HG02678 (cell line): ENCODE results near the gene INHBB.
A peak's percentile ranks its signal among the peaks of the same experiment; 100 is the strongest.

Experiments used
- ATAC-seq: cut with Tn5 transposase; IDR thresholded peaks from one replicate; pipeline ENCODE4 v1.9.1; 2021; ENCODE audit warnings: mild to moderate bottlenecking, moderate library complexity; ENCODE audit not compliant: unreplicated experiment

Gene INHBB

DNA sequence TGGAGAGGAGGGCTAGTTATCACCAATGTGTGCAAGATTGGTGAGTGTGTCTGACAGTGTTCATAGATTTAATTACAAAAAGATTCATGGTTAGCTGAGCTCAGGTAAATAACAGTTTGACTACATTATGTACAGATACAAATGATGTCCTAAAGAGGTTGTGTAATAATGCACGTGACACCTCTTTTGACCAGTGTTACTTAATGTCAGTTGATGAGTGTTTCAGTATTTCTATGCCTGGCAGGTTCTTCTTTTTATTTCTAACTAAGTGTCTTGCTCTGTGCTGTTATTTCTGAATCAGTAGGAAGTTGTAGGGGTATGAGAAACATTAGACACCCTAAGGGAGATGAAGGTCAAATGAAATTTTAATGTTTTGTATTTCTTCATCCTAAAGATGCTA, 7.9 kb upstream of the INHBB start:
- ATAC-seq: no peak

DNA sequence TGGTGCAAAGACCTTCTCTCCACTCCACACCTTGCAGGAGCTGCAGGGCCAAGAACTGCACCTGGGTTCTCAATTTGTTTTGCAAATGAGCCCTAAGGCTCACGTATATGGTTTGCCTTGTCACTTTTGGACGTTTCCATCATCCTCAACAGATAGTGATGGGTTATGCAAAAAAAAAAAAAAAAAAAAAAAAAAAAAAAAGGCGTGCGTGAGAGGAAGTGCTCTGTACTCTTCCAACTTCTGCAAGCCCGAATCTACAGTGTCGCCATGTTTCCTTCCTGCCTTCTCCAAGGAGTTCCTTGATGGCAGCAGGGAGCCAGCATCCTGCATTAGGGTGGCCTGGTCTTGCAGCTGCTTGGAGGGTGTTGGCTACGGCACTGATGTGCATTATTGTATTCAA, 4.0 kb upstream of the INHBB start:
- no peak for ATAC-seq

DNA sequence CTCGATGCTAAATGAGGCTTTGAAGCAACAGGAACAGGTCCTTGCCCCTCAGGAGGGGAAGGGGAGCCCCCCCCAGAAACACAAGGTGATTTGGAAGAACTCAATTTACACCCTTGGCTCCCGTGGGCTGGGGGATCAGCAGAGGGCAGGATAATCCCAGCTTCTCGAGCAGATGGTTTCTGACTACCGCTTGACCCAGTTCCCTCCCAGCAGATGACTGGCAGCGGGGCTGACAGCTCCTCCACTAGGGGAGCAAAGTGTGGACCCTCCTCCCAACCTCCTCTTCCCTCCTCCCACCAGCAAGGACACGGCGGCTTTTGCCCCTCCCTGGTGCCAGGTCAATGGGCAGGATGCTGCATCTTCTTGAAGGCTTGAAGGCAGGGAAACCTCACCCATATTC, 3.5 kb upstream of the INHBB start:
- no peak for ATAC-seq

DNA sequence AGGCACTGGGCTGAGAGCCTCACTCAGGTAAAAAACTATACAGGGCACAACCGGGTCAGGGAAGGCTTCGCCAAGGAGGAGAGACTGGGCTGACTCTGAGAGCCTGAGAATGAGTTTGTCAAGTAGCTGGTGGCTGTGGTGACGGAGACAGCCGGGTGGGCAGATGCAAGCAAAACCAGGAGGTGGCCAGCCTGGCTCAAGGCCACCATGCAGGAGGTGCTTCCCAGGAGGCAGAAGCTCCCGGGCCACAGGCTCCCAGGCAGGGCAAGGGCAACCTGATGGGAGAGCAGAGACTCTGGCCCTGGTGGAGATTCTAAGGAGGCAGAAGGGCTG, 2.9 kb upstream of the INHBB start:
- ATAC-seq: peak; percentile 4

DNA sequence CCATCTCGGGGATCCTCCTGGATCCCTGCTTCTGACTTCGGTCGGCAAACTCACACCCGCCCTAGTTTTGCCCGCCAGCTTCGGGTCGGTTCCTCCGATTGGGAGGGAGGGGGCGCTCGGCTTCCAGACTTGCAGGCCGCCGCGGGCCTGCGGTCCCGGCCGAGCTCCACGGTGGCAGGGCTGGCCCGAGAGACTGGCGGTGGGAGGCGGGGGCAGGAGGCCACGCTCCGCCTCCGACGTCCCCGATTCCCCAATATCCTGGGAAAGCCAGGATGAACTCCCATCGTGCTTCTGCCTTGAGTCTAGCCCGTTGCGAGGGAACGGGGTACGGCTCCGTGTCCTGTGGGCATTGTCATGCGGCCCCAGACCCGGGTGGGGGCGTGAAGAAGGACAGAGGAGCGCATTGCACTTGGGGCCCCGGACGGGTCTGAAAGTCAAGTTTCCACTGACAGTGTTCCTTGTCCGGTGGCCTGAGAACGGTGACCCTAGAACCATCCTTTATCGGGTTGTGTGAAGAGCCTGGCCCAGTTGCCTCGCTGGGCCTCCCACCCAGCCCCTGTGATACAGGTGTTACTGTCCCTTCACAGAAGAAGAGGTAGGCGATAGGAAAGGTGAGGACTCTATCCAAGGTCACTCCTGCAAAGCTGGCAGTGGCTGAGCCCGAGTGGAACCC, 2.4 kb upstream of the INHBB start:
- ATAC-seq: peak; percentile 53

DNA sequence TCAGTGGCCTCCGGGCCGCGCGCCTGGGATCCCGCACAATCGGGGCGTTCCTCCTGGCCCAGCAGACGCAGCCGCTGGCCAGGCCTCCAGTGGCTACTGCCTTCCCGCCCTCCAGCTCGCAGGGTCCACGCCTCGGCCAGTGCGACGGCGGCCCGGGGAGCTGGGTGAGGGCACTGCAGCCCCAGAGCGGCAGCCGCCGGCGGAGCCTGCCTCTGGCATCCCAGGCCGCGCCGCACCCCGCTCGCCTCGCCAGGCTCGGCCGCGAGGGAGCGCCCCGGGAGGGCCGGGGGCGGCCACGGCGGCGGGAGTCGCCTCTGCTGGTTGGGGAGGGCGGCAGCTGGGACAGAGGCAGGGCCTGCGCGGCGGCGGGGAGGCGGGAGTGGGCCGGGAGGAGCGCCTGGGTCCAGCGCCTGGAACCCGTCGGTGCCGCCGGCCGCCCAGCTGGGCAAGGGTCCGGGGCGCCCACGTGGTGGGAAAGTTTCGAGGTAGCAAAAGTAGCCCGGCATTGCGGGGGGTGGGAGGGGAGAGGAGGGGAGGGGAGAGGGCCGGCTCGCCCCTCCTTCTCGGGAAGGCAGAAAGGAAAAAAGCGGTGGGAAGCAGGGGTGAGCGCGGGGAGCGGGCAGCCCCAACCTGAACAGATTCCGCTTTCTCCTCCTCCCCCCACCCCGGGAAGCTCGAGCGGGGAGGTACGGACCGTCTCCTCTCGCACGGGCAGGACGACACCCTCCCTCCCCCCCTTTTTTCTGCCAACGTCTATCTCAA, 1.5 kb upstream of the INHBB start:
- no peak for ATAC-seq

DNA sequence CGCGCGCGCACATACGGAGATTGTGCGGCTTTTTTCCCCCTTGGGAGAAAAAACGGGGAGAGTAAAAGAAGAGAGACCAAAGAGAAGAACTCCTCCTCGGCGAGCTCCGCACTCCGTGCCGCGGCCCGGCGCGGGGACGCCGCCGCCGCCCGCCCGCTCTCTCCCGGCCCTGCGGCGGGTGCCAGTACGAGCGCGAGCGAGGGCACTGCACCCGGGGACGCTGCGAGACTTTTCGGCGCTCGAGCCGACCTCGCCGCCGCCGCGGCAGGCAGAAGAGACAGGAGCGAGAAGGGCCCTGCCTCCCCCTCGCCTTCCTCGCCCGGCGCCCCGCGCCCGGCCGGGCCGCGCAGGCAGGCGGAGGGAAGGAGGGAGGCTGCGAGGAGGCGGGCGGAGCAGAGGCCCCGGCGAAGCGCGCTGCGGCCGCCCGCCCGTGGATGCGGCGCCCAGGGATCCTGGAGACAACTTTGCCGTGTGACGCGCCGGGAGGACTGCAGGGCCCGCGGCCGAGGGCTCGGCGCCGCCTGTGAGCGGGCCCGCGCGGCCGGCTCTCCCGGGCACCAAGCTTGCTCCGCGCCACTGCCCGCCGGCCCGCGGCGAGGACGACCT, 857 bp upstream of the INHBB start:
- ATAC-seq: peak; percentile 36

DNA sequence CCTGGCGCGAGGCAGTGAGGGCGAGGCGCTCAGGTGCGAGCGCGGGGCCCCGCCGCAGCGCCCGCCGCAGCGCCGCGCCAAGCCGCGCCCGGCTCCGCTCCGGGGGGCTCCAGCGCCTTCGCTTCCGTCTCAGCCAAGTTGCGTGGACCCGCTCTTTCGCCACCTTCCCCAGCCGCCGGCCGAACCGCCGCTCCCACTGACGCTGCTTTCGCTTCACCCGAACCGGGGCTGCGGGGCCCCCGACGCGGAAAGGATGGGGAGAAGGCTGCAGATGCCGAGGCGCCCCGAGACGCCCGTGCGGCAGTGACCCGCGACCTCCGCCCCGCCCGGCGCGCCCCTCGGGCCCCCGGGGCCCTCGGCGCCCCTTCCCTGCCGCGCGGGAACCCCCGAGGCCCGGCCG, 328 bp upstream of the INHBB start:
- ATAC-seq: no peak

DNA sequence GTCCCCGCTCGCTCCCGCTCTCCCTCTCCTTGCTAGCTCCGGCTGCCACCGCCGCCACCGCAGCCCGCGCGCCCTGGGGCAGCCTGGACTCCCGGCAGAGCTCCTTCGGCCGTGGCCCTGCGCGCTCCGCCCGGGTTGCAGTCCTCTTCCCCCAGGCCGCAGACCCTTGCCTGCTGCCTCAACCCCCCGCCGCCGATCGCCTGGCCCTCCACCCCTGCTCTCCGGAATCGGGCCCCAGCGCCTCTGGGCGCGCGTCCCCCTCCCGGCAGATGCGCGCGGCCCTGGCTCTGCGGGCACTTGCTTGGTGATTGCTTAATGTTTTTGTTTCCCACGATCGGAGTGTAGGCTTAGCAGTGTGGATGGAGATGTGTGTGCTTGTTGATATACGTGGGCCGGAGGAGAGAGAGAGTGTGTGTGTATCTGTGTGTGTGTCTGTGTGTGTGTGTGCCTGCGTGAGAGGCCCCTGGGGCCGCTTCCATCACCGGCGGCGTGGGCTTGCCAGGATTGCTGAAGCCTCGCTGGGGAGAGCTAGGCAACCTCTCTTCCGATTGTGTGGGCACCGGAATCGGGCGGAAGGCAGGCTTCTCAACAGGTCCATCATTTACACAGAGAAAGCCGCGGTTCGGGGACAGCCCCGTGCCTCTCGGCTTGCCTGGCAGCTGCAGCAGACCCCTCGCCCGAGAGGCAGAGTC, 877 bp downstream of the INHBB start:
- ATAC-seq: no peak

DNA sequence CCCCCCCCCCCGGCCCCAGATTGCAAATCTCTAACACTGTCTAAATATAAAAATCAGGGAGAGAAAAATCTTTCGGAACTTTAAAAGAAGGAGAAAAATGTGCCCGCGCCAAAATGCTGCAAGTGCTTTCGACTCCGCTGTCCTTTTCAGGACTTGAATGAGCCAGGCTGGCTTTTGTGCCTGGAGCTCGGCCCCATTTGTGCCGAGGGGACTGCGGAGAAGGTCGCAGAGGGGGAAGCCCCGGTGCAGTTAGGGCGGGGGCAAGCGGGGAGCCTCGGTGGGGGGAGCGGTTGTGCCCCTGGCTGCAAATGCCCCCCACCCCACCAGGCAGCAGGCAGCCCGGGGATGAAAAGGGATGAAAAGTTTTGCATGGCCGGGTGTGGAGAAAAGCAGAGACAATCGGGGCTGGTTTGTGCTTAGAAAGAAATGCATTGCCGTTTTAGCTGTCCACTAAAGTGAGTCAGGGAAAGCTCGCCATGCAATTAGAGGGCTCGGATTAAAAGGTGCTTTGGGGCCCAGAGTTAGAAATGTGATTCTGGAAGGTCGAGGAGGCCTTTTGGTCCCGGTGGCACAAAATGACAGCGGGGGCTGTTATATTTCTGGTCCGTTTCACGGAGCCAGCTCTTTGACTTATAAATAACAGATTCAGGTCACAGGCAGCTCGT, 1.6 kb downstream of the INHBB start:
- no peak for ATAC-seq

DNA sequence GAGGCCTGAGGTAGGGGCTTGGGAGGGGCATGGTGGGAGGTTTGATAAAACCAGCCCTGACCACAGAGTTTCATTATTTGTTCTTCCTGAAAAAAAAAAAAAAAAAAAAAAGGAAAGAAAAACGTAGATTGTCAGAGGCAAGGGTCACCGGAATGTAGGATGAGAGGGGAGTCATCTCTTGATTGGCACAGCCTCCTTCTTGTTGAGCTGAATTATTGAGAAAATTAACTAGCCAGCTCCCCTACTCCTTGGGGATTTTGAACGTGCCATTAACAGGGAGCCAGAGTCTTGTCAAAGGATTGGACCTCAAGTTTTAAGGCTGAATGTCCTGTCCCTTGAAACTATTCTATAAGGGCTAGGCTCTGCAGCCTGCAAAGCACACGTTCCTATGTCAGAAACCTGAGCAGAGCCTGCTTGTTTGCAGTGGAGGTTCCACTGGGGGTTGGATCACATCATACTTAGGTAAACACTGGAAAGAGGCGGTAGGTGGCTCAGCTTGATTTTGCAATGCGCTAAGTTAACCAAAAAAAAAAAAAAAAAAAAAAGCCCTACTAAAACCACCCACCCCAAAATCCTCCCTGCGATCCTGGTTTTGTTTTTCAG, 2.3 kb downstream of the INHBB start:
- no peak for ATAC-seq

DNA sequence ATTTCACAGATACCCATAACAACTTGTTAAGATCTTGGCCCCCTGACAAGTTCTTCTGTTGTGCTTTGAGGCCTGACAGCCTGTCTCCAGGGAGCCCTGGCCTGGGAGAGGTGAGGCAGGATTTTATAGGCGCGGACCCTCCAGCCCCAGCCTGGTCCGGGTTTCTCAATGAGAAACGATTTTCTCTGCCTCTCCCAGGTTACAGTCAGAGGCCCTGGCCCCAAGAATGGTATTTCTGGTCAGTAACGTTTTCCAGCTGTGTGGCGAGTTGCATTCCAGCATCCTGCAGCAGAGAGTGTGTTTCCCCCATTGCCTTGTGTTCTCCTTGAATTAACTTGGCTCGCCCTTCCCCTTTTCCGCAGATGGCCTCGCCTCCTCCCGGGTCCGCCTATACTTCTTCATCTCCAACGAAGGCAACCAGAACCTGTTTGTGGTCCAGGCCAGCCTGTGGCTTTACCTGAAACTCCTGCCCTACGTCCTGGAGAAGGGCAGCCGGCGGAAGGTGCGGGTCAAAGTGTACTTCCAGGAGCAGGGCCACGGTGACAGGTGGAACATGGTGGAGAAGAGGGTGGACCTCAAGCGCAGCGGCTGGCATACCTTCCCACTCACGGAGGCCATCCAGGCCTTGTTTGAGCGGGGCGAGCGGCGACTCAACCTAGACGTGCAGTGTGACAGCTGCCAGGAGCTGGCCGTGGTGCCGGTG, 3.0 kb downstream of the INHBB start:
- ATAC-seq: no peak

DNA sequence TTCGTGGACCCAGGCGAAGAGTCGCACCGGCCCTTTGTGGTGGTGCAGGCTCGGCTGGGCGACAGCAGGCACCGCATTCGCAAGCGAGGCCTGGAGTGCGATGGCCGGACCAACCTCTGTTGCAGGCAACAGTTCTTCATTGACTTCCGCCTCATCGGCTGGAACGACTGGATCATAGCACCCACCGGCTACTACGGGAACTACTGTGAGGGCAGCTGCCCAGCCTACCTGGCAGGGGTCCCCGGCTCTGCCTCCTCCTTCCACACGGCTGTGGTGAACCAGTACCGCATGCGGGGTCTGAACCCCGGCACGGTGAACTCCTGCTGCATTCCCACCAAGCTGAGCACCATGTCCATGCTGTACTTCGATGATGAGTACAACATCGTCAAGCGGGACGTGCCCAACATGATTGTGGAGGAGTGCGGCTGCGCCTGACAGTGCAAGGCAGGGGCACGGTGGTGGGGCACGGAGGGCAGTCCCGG, 3.5 kb downstream of the INHBB start:
- ATAC-seq: no peak

DNA sequence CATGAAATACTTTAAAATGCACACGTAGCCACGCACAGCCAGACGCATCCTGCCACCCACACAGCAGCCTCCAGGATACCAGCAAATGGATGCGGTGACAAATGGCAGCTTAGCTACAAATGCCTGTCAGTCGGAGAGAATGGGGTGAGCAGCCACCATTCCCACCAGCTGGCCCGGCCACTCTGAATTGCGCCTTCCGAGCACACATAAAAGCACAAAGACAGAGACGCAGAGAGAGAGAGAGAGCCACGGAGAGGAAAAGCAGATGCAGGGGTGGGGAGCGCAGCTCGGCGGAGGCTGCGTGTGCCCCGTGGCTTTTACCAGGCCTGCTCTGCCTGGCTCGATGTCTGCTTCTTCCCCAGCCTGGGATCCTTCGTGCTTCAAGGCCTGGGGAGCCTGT, 4.1 kb downstream of the INHBB start:
- no peak for ATAC-seq

DNA sequence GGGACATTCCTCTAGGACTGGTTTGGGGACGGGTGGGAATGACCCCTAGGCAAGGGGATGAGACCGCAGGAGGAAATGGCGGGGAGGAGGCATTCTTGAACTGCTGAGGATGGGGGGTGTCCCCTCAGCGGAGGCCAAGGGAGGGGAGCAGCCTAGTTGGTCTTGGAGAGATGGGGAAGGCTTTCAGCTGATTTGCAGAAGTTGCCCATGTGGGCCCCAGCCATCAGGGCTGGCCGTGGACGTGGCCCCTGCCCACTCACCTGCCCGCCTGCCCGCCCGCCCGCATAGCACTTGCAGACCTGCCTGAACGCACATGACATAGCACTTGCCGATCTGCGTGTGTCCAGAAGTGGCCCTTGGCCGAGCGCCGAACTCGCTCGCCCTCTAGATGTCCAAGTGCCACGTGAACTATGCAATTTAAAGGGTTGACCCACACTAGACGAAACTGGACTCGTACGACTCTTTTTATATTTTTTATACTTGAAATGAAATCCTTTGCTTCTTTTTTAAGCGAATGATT, 4.9 kb downstream of the INHBB start:
- no peak for ATAC-seq

DNA sequence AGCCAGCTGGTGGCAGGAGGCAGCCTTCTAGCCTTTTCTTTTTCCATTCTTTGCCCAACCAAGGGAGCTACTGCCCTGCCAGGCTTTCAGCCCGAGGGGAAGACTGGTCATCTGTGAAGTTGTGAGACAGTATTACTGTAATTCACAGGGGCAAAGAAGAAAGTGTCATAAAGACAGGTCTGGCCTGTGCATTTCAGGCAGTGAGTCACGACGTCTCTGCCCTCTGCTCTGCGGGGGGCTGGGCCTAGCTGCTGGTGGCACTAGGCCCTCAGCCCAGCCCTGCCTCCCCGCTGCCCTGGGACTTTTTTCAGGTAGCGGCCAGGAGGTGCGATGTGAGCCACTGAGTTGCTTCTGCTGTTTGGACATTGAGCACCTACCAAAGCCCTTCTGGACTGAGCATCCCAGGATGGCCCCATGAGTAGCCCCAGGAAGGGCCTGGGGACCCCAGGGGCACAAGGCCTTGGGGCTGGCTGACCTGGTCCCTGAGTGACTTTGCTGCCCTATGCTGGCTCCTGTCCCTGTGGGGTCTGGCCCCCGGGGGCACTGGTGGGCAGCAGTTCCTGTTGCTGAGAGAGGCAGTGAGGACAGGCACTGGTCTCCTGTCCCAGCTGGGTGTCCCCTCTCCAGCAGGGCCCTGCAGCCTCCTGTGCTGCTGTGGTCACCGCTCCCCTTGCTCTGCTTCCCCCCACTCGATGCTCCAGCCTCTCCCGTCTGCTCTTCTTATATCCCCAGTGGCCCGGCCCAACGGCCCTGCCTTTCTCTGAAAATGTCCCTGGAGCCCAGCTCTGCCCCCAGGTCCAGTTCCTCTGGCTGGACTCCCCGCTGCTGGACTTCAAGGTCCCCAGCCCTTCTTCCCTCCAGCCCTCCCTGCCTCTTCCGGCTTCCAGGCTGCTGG, 7.0 kb downstream of the INHBB start:
- no peak for ATAC-seq

DNA sequence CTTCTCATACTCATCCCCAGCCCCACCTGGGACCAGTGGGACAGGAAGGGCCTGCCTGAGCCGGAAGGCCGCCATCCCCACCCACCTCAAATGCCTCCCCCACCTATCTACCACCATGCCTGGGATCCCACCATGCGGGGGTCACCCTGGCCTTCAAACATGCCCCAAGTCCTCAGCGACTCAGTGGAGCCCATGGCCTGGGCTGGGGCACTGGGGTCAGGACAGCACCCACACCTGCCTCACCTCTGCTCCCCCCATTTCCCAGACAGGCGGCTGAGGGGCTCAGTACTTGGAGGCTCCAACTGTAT, 7.6 kb downstream of the INHBB start:
- ATAC-seq: no peak

DNA sequence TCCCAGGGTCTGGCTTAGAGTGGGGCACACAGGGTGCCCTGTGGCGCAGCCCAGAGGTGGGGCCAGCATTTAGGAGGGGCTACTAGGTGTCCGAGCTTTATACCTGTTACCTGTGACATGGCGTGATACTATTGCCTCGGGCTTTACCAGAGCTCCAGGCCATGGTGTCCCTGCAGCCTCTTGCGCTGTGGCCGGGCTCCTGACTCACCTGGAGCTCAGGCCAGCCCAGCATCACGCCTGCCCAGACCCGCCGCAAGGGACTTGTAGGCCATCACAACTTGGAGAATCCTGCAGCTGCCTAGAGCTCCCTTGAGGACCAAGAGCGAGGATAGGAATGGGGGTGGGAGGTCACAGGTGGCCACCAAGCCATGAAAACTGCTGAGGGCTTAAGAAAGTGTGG, 8.0 kb downstream of the INHBB start:
- ATAC-seq: no peak

DNA sequence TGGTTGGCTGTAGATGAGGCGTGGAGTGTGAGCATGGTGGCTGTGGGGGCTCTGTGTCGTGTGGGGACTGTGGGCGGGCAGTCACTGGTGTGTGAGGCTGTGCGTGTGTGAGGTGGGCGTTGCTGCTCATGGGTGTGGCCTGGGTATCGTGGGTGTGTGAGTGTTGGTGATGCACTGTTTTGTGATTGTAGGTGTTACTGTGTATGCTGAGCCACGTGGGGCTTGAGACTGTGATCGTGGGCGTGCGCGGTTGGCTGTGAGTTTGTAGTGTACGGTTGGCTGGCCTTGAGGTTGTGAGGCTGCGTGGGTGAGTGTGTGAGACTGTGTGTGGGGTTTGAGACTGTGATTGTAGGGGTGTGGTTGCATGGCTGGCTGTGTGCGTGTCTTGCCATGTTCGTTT, 8.5 kb downstream of the INHBB start:
- ATAC-seq: no peak
